Hepatocyte (in vitro differentiated cells): Measurements from ENCODE around the gene HOTAIR. TPM values are rescaled to one million over a fixed set of nuclear protein-coding genes. Genes with fewer than 3 reads are reported as not detected.

Source experiments
- DNase-seq: peaks from one replicate; pipeline ENCODE4 v3.0.0-alpha.2; 2016; ENCODE audit warnings: low spot score
- H2AFZ ChIP-seq: fragments of 200-600 bp; sonication (generic); 2 replicates; pipeline ENCODE4 v1.6.0; 2016; ENCODE audit warnings: antibody characterized with exemption, mild to moderate bottlenecking
- H3K27ac ChIP-seq: fragments of 200-600 bp; sonication (generic); 2 replicates; pipeline ENCODE4 v1.5.1; 2016; ENCODE audit warnings: mild to moderate bottlenecking
- H3K27me3 ChIP-seq: fragments of 200-600 bp; sonication (generic); 2 replicates; pipeline ENCODE4 v1.6.1; 2016
- H3K36me3 ChIP-seq: fragments of 200-600 bp; sonication (generic); replicated peaks from 2 replicates; pipeline ENCODE4 v1.5.1; 2016; ENCODE audit warnings: low read depth; ENCODE audit not compliant: insufficient read depth
- H3K4me1 ChIP-seq: fragments of 200-600 bp; sonication (generic); 2 replicates; pipeline ENCODE4 v1.5.1; 2016; ENCODE audit warnings: mild to moderate bottlenecking, moderate library complexity; ENCODE audit not compliant: insufficient read depth
- H3K4me2 ChIP-seq: fragments of 200-600 bp; sonication (generic); 2 replicates; pipeline ENCODE4 v1.6.0; 2016
- H3K4me3 ChIP-seq: fragments of 200-600 bp; sonication (generic); 2 replicates; pipeline ENCODE4 v1.5.1; 2016; ENCODE audit warnings: mild to moderate bottlenecking
- H3K79me2 ChIP-seq: fragments of 200-600 bp; sonication (generic); 2 replicates; pipeline ENCODE4 v1.6.0; 2017; ENCODE audit warnings: mild to moderate bottlenecking
- H3K9me2 ChIP-seq: fragments of 200-600 bp; sonication (generic); replicated peaks from 2 replicates; pipeline ENCODE4 v1.6.0; 2017; ENCODE audit warnings: mild to moderate bottlenecking; ENCODE audit not compliant: insufficient read depth
- H3K9me3 ChIP-seq: fragments of 200-600 bp; sonication (generic); 2 replicates; pipeline ENCODE4 v1.5.1; 2016; ENCODE audit warnings: low read depth, mild to moderate bottlenecking
- H4K20me1 ChIP-seq: fragments of 200-600 bp; sonication (generic); 2 replicates; pipeline ENCODE4 v1.6.0; 2016; ENCODE audit warnings: mild to moderate bottlenecking; ENCODE audit not compliant: insufficient read depth, poor library complexity, severe bottlenecking
- CTCF ChIP-seq: fragments of 200-600 bp; sonication (generic); IDR thresholded peaks from 2 replicates; pipeline ENCODE4 v1.5.1; 2016; ENCODE audit warnings: antibody characterized with exemption, mild to moderate bottlenecking; ENCODE audit not compliant: poor library complexity
- EZH2 ChIP-seq: fragments of 200-600 bp; sonication (generic); IDR thresholded peaks from 2 replicates; pipeline ENCODE4 v1.6.1; 2016; ENCODE audit warnings: antibody characterized with exemption, mild to moderate bottlenecking, borderline replicate concordance
- EZH2phosphoT487 ChIP-seq: fragments of 200-600 bp; sonication (generic); IDR thresholded peaks from one replicate; pipeline ENCODE4 v1.6.1; 2018; ENCODE audit warnings: antibody characterized with exemption, mild to moderate bottlenecking, low read depth, moderate library complexity; ENCODE audit not compliant: unreplicated experiment, severe bottlenecking
- WGBS: methylation state at CpG from one replicate; pipeline ENCODE4 v1.1.6; 2016; ENCODE audit warnings: low lambda C conversion rate; ENCODE audit errors: missing lambda C conversion rate; 5-methylcytosine and 5-hydroxymethylcytosine counted together
- polyA plus RNA-seq: library from polyadenylated mRNA; unstranded; fragments of >200 nt; fragmentation: Nextera tagmentation; extraction: Ambion mirVana; gene quantifications from 2 replicates; pipeline ENCODE4 v1.2.1, GENCODE V29; 2016
- total RNA-seq: library from RNA; depleted of rRNA; stranded (reverse); fragments of >200 nt; gene quantifications from 2 replicates; pipeline ENCODE4 v1.2.3, GENCODE V29; 2014

HOTAIR gene
- total and polyA plus RNA-seq, 2 experiments from 2014 or later, result 0.82 to 0.90 TPM

GRCh38 chr12:54017027-54017788, 42.5 kb upstream of the HOTAIR start:
- H3K27ac ChIP-seq, result peak overlapping the region; percentile 97
- no peaks in the 10 kb centered on the region for H3K9me3 ChIP-seq
- TF ChIP-seq EZH2, result no peak
- no peak for TF ChIP-seq CTCF
- peak; percentile 37 for TF ChIP-seq EZH2phosphoT487
- WGBS, result 4% methylated on average over 24 of the region's 24 CpGs
- DNase-seq, result no peak
- H3K4me2 ChIP-seq, result peak overlapping the region; percentile 90
- peak overlapping the region; percentile 62 for H3K4me3 ChIP-seq
- peaks cover 33% of the 10 kb centered on the region for H3K79me2 ChIP-seq
- peak overlapping the region; percentile 59 for H2AFZ ChIP-seq
- H3K4me1 ChIP-seq, result peaks cover 13% of the 10 kb centered on the region
- no peaks in the 10 kb centered on the region for H3K9me2 ChIP-seq
- no peaks in the 10 kb centered on the region for H4K20me1 ChIP-seq
- no peaks in the 10 kb centered on the region for H3K36me3 ChIP-seq
- H3K27me3 ChIP-seq, result peaks cover 82% of the 10 kb centered on the region

- peak; percentile 76 for DNase-seq
- Histone ChIP-seq H3K27ac (peak overlapping the region; percentile 97), H3K9me2 (no peaks in the 10 kb centered on the region), H3K9me3 (no peaks in the 10 kb centered on the region), H3K4me1 (peaks cover 13% of the 10 kb centered on the region), H4K20me1 (no peaks in the 10 kb centered on the region), H3K4me2 (peak overlapping the region; percentile 90), H3K27me3 (peaks cover 77% of the 10 kb centered on the region), H2AFZ (no peak overlapping the region), H3K4me3 (peak overlapping the region; percentile 62), H3K79me2 (peaks cover 26% of the 10 kb centered on the region), H3K36me3 (no peaks in the 10 kb centered on the region)
- WGBS, result 2% methylated on average over 24 of the region's 25 CpGs
- TF ChIP-seq EZH2 (no peak), EZH2phosphoT487 (no peak), CTCF (no peak)
These were observed 41.8 kb upstream of the HOTAIR start for GRCh38 chr12:54016478-54016964.

DNA sequence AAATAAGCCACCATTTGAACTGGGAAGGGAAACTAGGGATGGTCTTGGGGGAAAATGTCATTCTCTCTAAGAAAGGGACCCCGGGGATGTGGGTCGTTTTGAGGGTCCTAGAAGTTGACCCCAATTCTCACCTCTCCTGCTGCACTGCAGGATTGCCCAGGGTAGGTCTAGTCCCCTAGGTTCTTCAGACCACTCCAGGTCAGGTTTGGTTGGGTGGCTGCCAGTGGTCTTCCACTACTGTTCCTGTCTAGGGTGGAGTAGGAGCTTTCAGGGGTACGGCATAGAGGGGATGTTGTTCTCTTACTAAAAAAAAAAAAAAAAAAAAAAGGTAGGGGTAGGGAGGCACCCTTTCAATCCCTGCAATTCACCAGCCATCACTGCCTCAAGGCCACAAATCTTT, 41.3 kb upstream of the HOTAIR start:
- Histone ChIP-seq H2AFZ (no peak overlapping the region), H3K4me2 (peak overlapping the region; percentile 90), H3K36me3 (no peaks in the 10 kb centered on the region), H3K9me3 (no peaks in the 10 kb centered on the region), H3K27ac (peak overlapping the region; percentile 45), H3K27me3 (peaks cover 77% of the 10 kb centered on the region), H3K79me2 (peaks cover 22% of the 10 kb centered on the region), H3K9me2 (no peaks in the 10 kb centered on the region), H3K4me1 (peaks cover 13% of the 10 kb centered on the region), H3K4me3 (no peak overlapping the region), H4K20me1 (no peaks in the 10 kb centered on the region)
- WGBS, result 33% methylated on average over 3 of the region's 3 CpGs
- TF ChIP-seq CTCF (no peak), EZH2phosphoT487 (no peak), EZH2 (no peak)
- DNase-seq, result no peak
